ENCODE results near the gene SPOCK1.

Gene SPOCK1

DNA sequence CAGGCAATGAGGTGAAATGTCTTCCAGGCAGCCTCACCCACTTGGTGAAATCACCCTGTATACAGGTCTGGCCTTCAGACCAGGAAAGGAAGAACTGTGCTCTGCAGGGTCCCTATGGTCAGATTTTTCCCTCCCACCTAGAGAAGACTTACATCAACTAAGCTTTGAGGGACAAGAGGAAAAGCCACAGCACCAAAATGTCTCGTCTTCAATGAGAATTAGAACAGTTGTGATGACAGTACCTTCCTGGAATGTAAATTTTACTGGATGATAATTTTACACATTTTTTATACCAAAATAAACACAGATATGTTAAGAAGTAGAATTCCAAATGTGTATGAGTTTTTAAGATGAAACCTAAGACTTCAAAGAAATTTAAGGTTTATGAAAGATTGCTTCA, 283.9 kb downstream of the SPOCK1 start:
- intact Hi-C loops (cut with DNase I) = no loop called here
- DNase-seq = no peak

DNA sequence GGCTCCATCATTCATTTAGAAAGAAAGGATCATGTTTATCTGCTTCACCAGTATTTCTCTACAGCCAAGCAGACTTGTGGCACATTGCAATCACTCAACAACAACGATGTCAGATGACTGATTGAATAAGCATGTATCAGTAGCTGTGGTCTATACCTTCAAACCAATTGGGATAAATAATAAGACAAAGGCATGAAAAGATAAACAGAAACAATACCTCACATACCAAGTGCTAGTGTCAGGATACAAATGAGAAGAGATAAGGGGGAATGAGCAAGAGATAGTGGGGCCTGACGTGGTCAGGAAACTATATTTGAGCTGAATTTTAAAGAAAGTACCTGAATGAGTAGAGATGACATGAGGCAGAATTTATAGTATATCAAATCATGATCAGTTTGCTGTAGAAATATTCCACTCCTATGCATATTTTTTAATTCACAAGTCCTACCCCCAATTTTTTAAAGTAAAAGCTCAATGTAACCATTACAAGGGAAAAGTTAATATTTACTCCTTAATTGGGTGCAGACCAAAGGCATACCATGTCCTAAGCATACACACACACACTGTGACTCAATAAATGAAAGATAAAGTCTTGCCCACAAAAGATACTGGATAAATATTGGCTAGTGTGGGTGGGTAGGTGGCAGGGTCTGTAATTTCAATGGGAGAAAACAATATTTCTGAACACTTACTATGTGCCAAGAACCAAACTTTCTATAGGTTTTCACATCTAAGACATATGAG, 284.5 kb downstream of the SPOCK1 start:
- intact Hi-C loops (cut with DNase I) = no loop called here
- DNase-seq = no peak

DNA sequence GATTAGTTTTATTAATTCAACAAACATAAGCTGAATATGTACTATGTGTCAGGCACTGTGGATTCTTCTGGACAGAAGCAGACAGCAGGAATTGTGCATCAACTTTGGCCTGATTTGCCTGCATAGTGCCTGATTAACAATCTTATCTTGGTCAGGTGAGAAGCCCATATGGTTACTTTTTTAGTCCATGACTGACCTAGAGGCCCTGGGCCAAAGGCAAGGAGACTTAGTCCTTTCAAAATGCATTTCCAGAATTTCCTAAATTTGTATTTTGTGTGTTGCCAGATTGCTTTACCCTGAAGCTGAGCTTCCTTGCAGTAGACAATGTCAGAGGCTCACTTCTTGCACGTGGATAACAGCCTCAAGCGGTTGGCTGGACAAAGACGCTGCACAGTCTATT, 286.7 kb downstream of the SPOCK1 start:
- intact Hi-C loops (cut with DNase I) = no loop called here
- no peak for DNase-seq

DNA sequence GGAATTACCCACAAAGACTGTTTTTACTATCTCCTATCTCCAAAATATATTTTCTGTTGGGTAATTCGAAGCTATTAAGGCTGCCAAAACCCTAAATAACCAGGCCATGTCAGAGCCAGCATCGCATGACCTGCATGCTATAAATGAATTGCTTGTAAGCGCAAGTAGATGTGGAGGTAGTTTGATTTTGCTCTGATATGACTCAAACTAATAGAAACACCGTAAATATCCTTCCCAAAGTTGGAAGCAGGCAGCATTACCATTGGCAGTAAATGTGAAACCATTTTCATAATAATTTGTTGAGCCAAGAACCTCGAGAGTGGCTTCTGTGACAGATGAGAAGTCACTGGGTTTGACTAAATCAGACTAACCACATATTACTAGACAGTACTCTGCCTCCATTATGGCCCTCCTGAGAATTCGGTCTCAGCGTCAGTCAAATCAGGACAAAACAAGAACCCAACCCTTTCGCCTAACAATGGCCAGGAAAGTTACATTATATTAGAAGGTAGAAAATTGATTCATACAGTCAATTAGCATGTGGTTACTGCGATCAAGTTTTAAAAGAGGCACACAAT, 289.8 kb downstream of the SPOCK1 start:
- intact Hi-C loops (cut with DNase I) = no loop called here
- no peak for DNase-seq

DNA sequence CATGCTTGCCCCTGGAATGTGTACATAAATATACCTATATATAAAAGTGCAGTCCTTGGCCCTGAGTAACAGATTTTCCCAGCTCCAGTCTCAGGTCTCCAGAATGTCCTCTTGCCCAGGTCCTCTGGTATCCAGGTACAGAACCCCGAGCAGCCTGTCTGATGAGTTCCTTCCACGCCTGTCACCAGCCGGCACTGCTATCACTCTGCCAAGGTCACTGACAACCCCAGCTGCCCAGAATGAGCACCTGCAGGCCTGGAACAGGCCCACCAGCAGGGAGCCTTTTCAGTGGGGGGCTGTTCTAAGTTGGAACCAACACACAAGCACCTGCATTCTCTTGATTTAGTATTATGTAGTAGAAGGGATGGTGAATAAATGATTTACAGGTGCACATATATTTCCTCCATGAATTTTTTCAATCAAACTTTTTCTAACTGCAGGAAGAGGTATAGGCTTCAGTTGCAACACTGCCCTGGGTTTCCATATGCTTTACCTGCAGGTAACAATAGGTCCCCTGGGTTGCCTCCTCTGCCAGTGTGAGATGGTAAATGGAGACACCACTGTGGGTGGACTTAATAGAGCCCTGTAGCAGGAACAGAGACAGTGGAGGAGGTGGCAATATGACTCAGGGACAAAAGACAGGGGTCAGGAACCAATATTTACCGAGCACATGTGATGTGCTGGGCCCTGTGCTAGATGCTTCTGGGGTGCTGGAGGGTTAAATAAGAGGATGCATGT, 291.9 kb downstream of the SPOCK1 start:
- DNase-seq = peak in 1 of 10 donors; percentile 79
- intact Hi-C loops (cut with DNase I) = no loop called here

DNA sequence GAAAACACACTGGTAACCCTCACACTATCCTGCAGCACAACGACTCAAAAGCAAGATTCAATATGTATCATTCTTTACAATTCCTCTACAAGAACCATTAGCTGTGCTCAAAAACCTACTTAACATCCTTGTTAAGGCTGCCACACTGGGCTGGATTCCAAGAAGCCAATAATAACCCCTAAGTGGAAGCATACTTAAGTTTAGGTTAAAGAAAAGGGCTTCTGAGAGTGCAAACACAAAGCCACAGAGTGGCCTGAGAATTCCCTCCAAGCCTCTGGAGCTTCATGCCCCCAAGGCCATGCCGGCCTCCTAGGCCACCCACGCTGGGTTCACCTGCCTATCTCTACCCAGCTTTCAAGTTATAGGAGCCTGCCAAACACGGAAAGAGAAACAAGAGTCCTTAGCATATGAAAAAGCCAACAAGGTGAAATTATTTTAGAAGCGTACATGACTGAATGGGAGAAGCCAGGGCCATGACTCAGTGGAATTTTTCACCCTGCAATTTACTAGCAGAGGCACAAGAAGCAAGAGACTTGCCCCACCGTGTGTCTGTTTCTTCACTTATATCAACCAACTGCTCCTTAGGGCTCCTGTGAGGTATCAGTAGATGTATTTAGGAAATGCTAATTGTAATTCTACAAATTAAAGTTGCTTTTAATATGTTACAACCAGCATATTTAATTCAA, 293.0 kb downstream of the SPOCK1 start:
- intact Hi-C loops (cut with DNase I) = no loop called here
- no peak for DNase-seq

DNA sequence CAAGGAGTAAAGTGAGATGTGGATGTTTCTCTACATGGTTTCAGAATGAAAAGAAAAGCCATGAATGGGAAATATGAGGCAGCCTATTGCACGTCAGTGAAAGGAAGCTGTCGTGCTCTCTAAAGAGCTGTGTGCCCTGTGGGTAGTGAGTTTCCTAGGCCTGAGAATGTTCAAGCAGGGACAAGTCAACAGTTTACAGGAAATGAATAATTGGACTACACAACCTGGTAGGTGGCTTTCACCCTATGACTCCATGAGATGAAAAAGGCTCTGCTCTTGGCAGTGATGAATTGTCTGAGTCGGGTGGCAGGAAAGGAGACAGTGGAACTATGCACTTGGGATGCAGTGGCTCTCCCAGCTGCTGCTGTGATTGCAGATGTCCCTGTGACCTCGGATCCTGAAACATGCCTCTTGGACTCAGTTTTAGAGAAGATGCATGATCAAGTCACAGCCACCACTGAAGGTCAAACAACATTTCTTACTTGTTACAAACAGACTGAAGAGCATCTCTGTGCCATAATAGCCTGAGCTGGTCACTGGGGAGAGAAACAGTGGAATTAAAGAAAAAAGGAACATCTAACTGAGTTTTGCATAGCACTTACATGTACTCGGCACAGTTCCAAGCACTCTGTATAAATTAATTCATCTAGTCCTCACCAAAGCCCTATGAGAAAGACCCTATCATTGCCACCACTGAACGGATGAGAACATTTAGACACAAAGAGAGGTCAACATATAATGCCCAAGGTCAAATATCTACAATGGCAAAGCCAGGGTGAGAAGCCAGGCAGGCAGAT, 293.7 kb downstream of the SPOCK1 start:
- intact Hi-C loops (cut with DNase I) = no loop called here
- DNase-seq = no peak

DNA sequence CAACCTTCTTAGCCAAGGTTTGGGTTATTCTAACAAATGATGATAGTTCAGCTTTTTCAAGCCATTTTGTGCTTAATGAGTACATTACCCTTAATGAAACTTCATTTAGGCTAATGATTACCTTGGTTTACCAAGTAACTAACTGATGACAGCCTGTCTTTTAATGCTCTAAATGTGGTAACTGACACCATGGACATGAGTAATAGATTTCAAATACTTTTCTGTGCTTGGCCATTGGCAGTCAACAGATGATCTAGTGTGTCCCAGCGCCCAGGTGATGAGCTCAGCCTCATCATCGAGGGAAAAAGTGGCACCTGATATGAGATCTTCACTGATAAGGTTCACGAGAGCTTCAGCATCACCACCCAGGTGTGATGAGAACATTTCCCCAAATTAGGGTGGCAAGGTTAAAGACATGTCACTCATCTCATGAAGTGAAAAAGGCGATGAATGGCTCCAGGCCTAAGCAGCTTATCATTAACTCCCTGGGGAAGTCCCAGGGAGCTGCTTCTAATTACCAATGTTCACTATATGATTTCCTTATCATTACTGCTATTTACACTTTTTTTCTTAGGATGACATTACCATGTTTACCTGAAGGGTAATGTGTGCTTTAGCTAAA, 296.0 kb downstream of the SPOCK1 start:
- no peak for DNase-seq
- intact Hi-C loops (cut with DNase I) = no loop called here

DNA sequence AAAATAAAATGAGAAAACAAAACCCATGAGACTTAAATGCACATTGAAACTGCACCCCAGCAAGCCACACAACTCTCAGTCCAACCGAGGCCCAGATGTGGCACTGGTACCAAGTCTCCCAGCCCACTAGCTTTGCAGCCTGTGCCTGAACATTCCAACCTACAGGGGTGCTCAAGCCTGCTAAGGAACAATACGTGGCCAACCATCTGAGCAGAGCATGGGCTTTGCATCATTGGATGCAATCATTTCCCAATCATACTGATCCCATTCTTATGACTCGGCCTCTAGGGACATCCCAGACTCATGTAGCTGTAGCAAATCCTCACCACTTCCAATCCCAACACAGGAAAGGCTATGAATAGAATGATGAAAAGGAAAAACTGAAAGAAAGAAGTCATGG, 297.2 kb downstream of the SPOCK1 start:
- DNase-seq = no peak
- intact Hi-C loops (cut with DNase I) = no loop called here

DNA sequence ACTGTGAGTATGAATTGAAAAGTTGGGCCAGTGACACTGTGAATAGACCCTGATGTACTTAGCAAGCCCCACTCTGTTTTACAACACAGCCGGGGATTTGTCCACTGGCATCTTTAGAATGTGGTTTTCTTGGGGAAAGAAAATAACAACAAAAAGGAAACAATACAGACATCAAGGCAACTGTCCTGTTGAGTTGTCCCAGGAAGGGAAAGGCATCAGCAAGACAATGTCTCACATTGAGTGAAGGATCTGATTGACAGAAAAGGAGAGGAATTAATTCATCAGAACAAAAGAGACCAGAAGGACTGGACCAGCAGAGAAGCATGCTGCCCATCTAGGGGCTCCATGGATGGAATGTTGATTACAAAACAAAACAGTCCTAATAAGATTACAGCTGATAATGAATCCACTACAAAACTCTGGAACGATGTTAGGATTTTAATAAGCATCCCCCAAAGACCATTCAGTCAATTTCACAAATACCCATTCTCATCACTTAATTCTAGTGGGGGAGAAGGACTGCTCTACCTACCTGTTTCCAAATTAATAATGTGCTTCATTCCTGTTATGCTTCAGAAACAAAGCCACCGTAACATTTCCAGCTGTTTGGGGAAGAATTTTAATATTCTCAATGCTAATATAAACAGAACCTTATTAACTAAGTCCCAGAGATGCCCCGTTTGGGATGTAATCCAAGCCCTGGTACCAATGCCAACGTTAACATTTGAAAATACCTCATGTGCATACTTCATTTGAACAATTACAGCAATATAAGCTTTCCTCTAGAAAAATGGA, 298.0 kb downstream of the SPOCK1 start:
- intact Hi-C loops (cut with DNase I) = no loop called here
- no peak for DNase-seq

DNA sequence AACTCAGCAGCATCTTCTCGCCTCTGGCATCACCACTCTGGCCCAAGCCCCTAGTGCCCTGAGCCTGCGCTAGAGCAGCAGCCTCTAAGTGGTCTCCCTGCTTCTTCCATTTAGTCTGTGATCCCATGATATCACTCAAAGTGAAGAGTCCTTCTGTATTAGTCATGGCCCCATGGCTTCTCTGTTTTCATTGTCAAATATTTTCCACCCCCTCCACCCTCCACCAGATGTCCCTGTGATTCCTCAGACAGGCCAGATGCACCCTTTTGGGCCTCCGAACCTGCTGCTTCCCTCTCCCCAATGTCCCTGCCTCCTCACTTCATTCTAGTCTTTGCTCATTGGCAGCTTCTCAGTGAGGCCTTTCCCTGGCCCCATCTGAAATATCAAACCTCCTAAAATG, 299.2 kb downstream of the SPOCK1 start:
- intact Hi-C loops (cut with DNase I) = no loop called here
- DNase-seq = no peak

DNA sequence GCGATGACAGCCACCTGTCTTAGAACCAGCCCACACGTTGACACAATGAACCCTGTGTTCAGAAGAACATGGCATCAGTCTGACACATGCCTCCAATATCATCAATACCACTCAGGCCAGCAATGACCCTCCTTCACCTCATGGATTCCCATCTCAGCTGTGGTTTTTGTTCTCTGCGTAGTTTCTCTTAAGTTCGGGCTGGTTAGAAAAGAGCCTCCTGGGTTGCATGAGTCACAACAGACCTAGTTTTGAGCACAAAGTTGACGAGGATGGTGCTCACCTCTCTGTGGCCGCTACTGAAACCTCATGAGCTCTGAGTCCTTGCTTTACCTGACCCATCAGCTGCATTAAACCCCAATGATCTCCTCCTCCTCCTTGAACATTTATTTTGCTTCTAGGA, 299.9 kb downstream of the SPOCK1 start:
- intact Hi-C loops (cut with DNase I) = no loop called here
- DNase-seq = no peak

DNA sequence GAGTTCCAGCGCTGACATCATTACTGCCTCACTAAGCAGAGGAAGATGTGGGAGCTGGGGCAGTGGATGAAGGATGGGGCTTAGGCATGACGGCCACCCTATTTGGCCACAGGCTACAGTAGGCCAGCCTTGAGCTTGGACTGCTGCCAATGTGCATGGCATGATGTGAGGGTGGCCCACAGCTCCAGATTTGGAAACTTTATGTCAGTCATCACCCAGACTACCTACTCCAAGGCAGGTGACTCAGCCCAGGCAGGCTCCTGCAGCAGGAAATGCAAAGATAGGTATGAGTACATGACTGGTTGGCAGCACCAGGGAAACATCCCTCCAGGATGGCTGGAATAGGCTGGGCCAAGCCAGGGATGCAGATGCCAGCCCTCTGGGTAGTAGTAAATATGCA, 303.6 kb downstream of the SPOCK1 start:
- intact Hi-C loops (cut with DNase I) = no loop called here
- peak in 1 of 10 donors; percentile 64 for DNase-seq

DNA sequence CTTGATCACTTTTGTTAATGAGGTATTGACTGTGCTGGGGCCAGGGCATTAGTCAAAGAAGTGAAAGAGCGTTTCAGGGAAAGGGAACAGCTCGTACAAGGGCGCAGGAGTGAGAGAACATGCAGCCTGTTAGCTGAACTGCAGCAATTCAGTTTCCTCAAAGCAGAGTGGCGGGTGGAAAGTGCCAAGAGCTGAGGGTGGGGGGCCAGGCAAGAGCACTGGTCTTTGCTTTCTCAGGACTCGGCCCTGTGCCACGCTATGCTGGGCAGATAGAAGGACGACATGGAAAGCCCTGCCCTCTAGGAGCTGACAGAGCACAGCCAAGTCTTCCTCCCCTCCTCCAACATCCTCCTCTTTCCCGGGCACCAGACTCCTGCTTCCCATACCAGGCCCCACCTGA, 304.8 kb downstream of the SPOCK1 start:
- intact Hi-C loops (cut with DNase I) = no loop called here
- DNase-seq = peak in 5 of 10 donors; percentile 24 to 83 (median 59)

DNA sequence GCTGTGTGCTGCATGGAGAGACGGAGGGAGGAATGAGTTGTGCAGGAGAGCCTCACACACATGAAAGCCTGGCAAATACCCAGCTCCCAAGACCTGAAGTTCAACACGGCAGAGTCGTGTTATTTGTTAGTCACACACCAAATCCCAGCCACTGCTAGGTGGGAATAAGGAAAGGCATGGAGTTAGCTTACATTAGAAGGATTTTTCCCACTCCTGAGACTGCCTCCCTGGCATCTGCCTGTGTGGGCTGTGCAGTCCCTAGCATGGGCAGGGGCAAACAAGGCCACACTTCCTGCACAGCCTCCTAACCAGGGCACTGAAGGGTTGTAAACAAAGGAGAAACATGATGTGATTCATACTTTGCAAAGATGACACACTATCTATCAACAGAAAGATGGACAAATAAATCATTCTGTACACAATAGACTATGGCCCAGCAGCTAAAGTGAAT, 306.8 kb downstream of the SPOCK1 start:
- no peak for DNase-seq
- intact Hi-C loops (cut with DNase I) = no loop called here

DNA sequence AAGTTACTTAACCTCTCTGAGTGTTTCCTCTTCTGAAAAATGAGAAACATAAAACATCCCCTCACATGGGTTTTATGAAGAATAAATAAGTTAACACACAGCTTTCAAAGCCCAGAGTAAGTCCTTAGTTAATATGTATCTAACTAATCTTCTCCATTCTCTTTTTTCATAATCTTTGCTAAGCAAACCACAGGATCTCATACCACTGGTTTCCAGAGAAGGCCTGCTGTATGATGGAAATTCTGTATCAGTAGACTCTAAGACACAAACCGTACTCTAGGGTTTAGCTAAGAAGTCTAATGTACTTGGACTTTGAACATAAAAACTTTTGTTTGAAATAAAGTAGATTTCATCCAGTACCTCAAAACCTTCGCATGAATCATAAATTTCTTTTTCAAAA, 307.9 kb downstream of the SPOCK1 start:
- no peak for DNase-seq
- intact Hi-C loops (cut with DNase I) = no loop called here

DNA sequence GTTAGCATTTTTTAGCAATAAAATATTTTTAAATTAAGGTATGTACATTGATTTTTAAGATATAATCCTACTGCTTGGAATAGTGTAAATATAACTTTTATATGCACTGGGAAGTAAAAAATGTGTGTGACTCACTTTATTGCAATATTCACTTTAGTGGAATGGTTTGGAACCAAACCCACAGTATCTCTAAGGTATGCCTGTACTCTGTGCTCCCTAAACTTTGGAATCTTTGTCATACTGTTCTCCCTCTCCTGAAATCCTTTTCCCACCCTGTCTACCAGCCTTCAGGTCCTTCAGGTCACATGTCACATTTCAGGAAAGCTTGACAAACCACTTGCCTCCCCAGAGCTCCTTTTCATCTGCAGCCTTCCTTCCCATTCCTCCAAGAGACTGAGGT, 308.7 kb downstream of the SPOCK1 start:
- DNase-seq = no peak
- intact Hi-C loops (cut with DNase I) = no loop called here

DNA sequence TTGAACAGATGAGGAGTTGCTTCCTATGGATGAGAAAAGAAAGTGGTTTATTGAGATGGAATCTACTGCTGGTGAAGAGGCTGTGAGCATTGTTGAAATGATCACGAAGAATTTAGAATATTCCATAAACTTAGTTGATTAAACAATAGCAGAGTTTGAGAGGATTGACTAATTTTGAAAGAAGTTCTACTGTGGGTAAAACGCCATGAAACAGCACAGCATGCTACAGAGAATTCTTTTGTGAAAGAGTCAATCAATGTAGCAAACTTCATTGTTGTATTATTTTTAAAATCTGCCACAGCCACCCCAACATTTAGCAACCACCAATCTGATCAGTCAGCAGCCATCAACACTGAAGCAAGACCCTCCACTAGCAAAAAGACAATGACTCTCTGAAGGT, 309.1 kb downstream of the SPOCK1 start:
- intact Hi-C loops (cut with DNase I) = no loop called here
- DNase-seq = no peak

DNA sequence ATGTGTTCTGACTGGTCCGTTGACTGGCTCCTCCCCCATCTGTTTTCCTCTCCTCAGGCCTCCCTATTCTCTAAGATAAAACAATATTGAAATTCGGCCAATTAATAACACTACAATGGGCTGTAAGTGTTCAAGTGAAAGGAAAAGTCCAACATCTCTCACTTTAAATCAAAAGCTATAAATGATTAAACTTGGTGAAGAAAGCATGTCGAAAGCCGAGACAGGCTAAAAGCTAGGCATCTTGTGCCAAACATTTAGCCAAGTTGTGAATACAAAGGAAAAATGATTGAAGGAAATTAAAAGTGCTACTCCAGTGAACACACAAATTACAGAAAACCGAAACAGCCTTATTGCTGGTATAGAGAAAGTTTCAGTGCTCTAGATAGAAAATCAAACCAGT, 310.6 kb downstream of the SPOCK1 start:
- no peak for DNase-seq
- intact Hi-C loops (cut with DNase I) = no loop called here
